SW480 (cell line): ENCODE results near the gene DTNB.
"Not testable (repeated sequence)": the region's sequence is repeated elsewhere in the genome, so short reads cannot be mapped to it uniquely, and the experiment has no call there.

ENCODE experiments used
- DNase-seq: peaks from one replicate; pipeline ENCODE4 v3.0.0-alpha.2; 2016; ENCODE audit warnings: low spot score

DTNB gene

GRCh38 chr2:25682082-25682481 lies 8.7 kb upstream of the DTNB start:
- DNase-seq, result no peak

DNA sequence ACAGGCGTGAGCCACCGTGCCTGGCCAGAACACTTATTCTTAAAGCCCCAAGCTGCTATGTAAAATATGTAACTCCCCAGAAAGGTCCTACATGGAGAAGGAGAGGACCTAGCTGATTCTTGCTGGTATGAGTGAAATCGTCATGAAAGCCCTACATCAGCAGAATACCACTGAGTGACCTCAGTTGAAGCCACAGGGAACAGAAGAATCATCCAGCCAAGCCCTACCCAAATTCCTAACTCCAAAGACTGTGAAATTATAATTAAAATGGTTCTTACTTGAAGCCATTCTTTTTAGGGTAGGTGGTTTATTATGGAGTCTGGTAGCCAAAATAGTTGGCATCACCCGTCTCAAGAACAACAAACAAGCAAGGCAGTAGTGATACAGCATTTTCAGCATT lies 4.5 kb upstream of the DTNB start:
- DNase-seq, result no peak

GRCh38 chr2:25674077-25674362 lies 643 bp upstream of the DTNB start:
- no peak for DNase-seq

DNA sequence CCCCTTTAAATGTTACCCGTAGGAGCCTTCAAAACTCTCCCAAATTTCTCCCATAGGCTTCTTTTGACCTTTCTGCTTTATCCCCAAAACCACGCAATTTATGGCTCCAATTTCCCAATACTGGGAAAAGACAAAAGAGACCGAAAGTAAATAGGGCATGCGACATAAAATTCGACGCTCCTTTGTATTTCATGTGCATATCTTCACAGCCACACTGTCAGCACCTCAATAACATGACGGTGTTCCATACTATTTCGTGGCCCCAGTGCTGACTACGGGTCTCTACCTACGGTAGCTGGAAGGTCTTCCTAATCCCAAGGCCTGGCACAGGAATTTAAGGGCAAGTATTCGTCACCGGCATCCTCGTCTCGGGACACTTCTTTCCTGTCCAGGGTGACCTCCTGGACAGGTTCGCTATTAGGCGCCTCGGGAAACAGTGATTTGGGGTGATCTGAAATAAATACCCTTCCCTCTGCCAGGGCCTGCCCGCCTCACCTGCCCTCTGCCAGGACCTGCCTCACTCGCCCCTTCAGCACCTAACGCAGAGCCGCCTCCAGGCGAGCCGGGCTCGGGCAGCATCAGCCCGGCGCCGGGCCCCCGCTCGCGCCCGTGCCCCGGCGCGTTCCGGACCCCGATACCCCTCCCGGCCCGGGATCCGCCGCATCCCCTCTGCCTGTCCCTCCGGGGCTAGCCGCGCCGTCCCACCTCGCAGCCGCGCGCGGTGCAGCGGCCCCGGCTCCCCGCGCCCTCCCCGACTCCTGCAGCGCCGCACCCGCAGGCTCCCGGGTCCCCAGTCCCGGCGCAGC lies 680 bp downstream of the DTNB start:
- peak; percentile 81 for DNase-seq

GRCh38 chr2:25671622-25672021 lies 1.8 kb downstream of the DTNB start:
- DNase-seq, result no peak

- no peak for DNase-seq
These were observed 3.9 kb downstream of the DTNB start for GRCh38 chr2:25669520-25669919.

GRCh38 chr2:25666218-25666617 lies 7.2 kb downstream of the DTNB start:
- DNase-seq, result no peak

- not testable (repeated sequence) for DNase-seq
These were observed 7.9 kb downstream of the DTNB start for GRCh38 chr2:25665429-25665828.

DNA sequence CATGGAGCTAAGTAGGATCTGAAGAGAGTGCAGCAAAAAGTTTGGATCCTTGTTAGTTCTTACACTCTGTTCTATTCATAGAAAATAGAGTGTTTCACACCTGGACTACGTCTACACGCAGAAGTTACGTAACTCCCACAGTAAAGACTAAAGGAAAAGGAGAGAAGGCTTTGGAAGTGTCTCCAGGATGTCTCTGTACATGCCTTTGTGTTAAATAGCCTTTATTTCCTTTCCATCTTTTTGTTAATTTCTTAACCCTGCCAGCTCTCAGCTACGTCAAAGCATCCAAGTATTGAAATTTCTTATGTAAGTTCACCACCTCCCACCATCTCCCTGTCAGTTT lies 8.4 kb downstream of the DTNB start:
- no peak for DNase-seq

- DNase-seq, result peak; percentile 32
These were observed 9.0 kb downstream of the DTNB start for GRCh38 chr2:25664183-25664964.

- DNase-seq, result no peak
These were observed 18.1 kb downstream of the DTNB start for GRCh38 chr2:25655316-25655715.

GRCh38 chr2:25654801-25655200 lies 18.6 kb downstream of the DTNB start:
- no peak for DNase-seq

GRCh38 chr2:25651782-25652455 lies 21.5 kb downstream of the DTNB start:
- DNase-seq, result no peak

DNA sequence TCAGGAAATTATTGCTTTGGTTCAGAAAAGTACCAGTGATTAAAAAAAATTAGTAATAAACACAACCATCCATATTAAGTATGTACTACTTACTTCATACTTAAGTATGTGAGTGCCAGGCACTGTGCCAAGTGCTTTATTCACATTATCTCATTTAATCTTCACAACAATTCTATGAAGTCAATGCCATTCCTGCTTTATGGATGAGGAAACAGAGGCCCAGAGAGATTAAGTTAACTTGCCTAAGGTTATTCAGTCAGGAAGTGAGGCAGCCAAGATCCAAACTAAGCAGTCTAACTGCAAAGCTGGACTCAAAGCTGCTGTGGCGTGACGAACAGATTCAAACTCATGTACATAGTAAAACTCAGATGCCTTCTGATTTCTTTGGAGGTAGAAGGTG lies 22.3 kb downstream of the DTNB start:
- DNase-seq, result no peak

DNA sequence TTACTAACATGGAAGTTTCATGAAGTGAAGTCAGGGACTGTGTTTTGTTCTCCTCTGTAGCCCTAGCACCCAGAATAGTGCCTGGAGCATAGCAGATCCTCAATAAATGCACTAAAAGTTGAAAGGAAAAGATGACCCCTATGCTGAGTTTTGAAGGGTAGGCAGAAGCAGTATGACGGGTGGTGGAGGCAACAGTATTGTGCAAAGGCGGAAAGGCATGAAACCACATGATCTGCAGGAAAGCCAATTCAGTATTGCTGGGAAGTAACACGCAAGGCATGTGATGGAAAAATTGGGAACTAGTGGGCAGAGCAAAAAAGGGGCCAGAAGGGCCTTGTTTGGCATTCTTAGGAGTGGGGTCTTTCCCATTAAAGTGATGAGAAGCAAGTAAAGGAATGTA lies 23.1 kb downstream of the DTNB start:
- DNase-seq, result no peak

- no peak for DNase-seq
These were observed 23.6 kb downstream of the DTNB start for GRCh38 chr2:25649786-25650185.

DNA sequence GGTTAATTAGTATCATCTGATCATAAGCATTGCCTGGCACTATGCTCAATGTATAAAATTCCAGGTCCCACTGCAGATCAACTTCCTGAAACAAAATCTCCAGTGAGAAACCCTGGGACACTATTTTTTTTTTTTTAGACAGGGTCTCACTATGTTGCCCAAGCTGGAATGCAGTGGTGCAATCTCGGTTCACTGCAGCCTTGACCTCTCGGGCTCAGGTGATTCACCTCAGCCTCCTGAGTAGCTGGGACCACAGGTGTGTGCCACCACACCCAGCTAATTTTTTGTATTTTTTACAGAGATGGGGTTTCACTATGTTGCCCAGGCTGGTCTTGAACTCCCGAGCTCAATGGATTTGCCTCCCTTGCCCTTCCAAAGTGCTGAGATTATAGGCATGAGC lies 31.1 kb downstream of the DTNB start:
- no peak for DNase-seq

DNA sequence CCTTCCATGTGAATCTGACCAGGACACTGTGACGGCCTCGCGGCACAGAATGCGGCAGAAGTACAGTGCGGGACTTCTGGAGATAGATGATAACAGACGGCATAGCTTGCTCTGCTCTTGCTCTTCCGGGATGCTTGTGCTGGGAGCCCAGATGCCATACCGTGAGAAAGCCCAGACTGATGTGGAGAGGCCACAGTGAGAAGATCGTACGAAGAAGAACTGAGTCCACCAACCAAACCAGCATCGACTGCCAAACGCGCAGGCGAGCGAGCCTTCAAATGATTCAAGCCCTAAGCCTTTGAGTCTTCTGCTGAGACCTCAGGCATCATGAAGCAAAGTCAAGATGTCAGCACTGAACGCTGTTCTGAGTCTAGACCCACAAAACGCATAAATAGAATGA lies 33.7 kb downstream of the DTNB start:
- no peak for DNase-seq

GRCh38 chr2:25639131-25639530 lies 34.2 kb downstream of the DTNB start:
- no peak for DNase-seq

GRCh38 chr2:25635797-25636196 lies 37.6 kb downstream of the DTNB start:
- no peak for DNase-seq

DNA sequence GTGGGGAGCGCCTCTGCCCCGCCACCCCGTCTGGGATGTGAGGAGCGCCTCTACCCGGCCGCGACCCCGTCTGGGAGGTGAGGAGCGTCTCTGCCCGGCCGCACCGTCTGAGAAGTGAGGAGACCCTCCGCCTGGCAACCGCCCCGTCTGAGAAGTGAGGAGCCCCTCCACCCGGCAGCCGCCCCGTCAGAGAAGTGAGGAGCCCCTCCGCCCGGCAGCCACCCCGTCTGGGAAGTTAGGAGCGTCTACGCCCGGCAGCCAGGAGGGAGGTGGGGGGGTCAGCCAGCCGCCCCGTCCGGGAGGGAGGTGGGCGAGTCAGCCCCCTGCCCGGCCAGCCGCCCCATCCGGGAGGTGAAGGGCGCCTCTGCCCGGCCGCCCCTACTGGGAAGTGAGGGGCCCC lies 39.6 kb downstream of the DTNB start:
- not testable (repeated sequence) for DNase-seq

DNA sequence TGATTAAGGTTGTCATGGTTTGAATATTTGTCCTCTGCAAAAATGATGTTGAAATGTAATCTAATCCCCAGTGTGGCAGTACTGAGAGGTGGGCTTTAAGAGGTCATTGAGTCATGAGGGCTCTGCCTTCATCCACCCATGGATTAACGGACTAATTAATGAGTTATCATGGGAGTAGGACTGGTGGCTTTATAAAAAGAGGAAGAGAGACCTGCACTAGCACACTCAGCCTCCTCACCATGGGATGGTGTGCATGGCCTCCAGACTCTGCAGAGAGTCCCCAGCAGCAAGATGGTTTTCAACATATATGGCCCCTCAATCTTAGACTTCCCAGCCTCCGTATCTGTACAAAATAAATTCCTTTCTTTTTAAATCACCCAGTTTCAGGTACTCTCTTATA lies 41.0 kb downstream of the DTNB start:
- DNase-seq, result no peak

GRCh38 chr2:25624635-25625034 lies 48.7 kb downstream of the DTNB start:
- DNase-seq, result no peak
